HG03135 (cell line): ENCODE results near the gene NTM.
"Not testable (repeated sequence)": the region's sequence is repeated elsewhere in the genome, so short reads cannot be mapped to it uniquely, and the experiment has no call there.

Source experiments
- ATAC-seq: cut with Tn5 transposase; IDR thresholded peaks from one replicate; pipeline ENCODE4 v1.9.1; 2021; ENCODE audit warnings: mild to moderate bottlenecking, moderate library complexity; ENCODE audit not compliant: unreplicated experiment

Gene NTM

GRCh38 chr11:132050577-132051165 lies 680.3 kb downstream of the NTM start:
- ATAC-seq: no peak

- ATAC-seq: no peak
Measured at GRCh38 chr11:132051704-132052103, 681.3 kb downstream of the NTM start.

DNA sequence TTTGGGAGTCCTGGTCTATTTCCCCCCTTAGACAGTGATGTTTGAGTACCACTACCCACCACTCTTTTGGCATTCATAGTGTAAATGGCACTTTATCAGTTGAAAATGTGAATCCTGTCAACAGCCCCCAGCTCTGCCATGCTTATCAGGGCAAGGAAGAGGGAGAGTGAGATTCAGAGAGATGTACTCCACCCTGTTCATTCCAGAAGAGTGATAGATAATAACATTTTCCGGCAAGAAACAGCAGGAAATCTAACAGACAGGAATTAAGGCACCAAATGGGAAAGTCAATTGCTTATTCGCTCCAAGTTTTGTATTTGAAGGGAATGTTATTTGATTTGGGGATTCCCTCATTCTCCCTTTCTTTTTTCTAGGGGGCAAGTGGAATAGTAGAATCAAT lies 681.9 kb downstream of the NTM start:
- no peak for ATAC-seq

GRCh38 chr11:132052904-132053303 lies 682.5 kb downstream of the NTM start:
- no peak for ATAC-seq

DNA sequence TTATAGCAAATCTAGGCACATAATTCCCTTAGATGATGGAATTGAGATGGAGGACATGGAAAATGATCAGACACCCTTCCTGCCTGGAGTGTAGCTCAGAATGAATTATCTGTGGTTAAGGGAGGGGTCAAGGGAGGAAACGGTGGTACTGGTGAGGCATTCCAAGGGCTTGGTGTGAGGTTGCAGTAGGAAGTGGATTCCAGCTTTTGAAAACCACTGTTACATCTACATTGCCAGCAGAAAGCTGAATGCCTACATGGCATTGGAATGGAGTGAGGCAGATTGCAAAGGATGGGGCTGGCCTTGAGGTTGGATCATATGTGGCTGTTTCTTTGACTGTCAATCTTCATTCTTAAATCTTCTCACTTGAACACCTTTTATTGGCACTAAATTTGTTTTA lies 684.4 kb downstream of the NTM start:
- ATAC-seq: no peak

- no peak for ATAC-seq
Measured at GRCh38 chr11:132055296-132055695, 684.9 kb downstream of the NTM start.

DNA sequence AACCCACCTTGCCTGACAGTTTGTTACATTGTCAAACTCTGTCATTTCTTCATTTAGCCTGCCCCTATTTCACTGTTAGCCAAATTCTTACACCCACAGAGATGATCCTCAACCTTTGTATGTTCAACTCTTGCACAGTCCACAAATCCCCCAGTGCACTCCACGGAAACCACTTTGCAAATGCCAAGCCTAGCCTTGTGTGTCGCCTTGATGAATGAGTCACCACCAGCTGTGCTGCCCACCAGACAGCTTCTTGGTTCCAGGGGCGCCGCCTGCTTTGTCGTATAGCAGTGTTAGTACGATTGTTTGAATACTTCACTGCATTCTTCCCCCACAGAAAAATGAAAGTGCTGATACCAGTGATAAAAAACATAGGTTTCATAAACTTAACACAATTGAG lies 686.3 kb downstream of the NTM start:
- no peak for ATAC-seq

- ATAC-seq: no peak
Measured at GRCh38 chr11:132057266-132057665, 686.9 kb downstream of the NTM start.

DNA sequence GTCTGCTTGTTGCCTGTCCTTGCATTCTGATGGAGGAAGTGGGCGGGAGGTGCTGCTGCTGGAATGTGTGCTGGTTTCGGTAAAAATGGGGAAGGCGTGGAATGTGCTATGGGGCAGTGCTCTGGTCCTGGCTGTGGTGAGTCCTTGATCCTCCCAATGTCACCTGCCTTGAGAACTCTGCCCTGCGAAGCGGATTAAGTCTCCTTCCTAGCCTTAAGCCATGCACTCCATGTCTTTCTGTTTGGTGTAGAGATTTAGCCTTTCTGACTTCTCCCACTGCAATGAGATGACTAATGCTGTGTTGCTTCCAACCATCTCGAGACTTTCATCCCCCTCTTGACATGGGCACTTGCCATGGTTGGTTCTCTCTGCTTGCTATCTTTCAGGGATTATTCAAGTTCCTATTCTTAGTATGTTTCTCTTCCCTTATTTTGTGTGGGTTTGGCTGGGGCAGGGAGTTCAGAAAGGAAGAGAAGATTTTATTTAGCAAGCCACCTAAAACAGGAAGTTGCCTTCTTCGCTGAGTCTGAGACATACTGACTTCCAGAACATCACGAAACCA lies 687.9 kb downstream of the NTM start:
- ATAC-seq: no peak

GRCh38 chr11:132060567-132060966 lies 690.2 kb downstream of the NTM start:
- ATAC-seq: no peak

- ATAC-seq: no peak
Measured at GRCh38 chr11:132062031-132062430, 691.6 kb downstream of the NTM start.

- ATAC-seq: no peak
Measured at GRCh38 chr11:132062541-132062940, 692.1 kb downstream of the NTM start.

GRCh38 chr11:132064987-132065620 lies 694.7 kb downstream of the NTM start:
- no peak for ATAC-seq

GRCh38 chr11:132068556-132068955 lies 698.1 kb downstream of the NTM start:
- ATAC-seq: no peak

DNA sequence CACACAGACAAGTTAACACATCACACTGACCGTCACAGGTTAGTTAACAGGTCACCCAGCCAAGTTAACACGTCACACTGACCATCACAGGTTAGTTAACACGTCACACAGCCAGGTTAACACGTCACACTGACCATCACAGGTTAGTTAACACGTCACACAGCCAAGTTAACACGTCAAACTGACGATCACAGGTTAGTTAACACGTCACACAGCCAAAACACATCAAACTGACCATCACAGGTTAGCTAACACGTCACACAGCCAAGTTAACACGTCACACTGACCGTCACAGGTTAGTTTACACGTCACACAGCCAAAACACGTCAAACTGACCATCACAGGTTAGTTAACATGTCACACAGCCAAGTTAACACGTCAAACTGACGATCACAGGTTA lies 699.2 kb downstream of the NTM start:
- not testable (repeated sequence) for ATAC-seq

- ATAC-seq: not testable (repeated sequence)
Measured at GRCh38 chr11:132070907-132071306, 700.5 kb downstream of the NTM start.

DNA sequence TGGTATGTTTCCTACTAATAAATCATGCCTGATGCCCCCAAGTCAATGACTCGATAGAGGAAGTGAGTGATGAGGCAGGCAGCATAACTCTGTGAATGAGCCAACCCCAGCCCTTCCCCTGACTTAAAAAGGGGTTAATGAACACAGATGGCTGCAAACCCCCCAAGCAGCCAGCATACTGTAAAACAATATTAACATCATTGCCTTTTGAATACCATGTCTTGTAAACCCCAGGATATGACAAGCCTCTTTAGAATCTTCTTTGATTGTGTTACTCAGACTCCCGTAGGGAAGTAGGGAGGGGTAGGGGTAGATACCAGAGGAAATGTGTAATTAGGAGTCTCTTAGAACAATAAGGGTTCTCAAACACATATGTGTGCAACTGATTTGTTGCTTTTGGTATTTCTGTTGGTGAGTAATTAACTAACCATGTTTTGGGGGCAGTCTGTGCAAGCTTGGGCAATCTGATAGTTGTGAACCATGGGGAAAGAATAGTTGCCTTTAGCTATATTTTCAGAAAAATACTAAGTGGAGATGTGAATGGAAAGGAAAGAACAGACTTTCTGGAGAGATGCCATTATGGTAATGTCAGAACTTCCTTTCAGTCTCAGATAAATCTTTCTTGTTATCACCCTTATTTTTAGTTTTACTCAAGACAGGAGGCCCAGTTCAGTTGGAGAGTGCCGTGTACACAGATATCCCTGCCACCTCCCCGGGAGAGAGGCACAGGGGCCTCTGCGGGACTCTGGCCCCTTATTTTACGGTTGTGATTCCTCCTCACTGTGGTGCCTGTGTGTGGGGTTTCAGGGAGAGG lies 701.8 kb downstream of the NTM start:
- ATAC-seq: no peak

- ATAC-seq: no peak
Measured at GRCh38 chr11:132072858-132073211, 702.4 kb downstream of the NTM start.

DNA sequence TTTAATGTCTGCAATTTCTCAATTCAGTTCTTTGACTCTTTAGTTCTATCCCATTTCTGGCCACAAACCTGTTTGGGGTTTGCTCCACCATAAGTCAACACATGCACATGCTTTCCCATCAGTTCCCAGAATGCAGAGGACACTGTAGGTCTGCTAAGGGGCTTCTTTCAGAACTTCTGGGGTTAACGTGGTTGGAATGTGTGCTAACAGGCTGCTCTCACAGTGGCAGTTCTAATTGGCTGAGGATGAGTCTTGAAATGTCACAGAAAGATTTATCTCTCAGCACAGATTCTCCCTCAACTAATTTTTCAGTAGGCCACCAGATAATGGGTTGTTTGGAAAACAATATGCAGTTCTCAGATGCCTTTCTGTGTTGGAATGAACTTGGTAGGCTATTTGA lies 703.4 kb downstream of the NTM start:
- no peak for ATAC-seq

GRCh38 chr11:132075447-132075846 lies 705.0 kb downstream of the NTM start:
- ATAC-seq: no peak

GRCh38 chr11:132077416-132077815 lies 707.0 kb downstream of the NTM start:
- no peak for ATAC-seq
